H1 (cell line): ENCODE results near the gene PATE4.

Experiments
- CREB1 ChIP-seq: IDR thresholded peaks from 2 replicates; pipeline ENCODE4 v1.6.1; 2012; ENCODE audit warnings: inconsistent platforms
- EP300 ChIP-seq, 2 experiments: IDR thresholded peaks; 1 replicate in 1 of 2; 2 replicates in 1 of 2; pipeline ENCODE4 v1.6.1; 2011 to 2012; ENCODE audit warnings: low read depth in 2 of 2, low read length in 2 of 2, mild to moderate bottlenecking in 2 of 2, borderline replicate concordance in 1 of 2, inconsistent platforms in 1 of 2, moderate library complexity in 1 of 2
- EZH2 ChIP-seq: fragments of 200-600 bp; sonication (generic); IDR thresholded peaks from 2 replicates; pipeline ENCODE4 v1.7.1; 2012; ENCODE audit warnings: low read depth, mild to moderate bottlenecking, moderate library complexity, low read length, inconsistent platforms; ENCODE audit not compliant: severe bottlenecking
- KDM5A ChIP-seq: fragments of 200-600 bp; IDR thresholded peaks from 2 replicates; pipeline ENCODE4 v1.7.1; 2012; ENCODE audit warnings: mild to moderate bottlenecking, low read length, inconsistent platforms, mixed read lengths
- POLR2AphosphoS5 ChIP-seq: IDR thresholded peaks from 2 replicates; pipeline ENCODE4 v1.6.1; 2011; ENCODE audit warnings: low read depth, low read length
- RAD21 ChIP-seq, 2 experiments: IDR thresholded peaks in 1 of 2; conservative IDR thresholded peaks in 1 of 2; 2 replicates each; pipeline ENCODE4 v1.6.1; 2011; ENCODE audit warnings: low read depth in 2 of 2, low read length in 2 of 2, improper control_type of control experiment in 1 of 2, inconsistent platforms in 1 of 2, mild to moderate bottlenecking in 1 of 2, moderate library complexity in 1 of 2
- SIN3A ChIP-seq, 2 experiments: IDR thresholded peaks in 1 of 2; conservative IDR thresholded peaks in 1 of 2; 2 replicates each; pipeline ENCODE4 v1.6.1; 2011 to 2012; ENCODE audit warnings: low read length in 2 of 2, improper control_type of control experiment in 1 of 2, low read depth in 1 of 2, mild to moderate bottlenecking in 1 of 2
- SIX5 ChIP-seq: IDR thresholded peaks from 2 replicates; pipeline ENCODE4 v1.6.1; 2011; ENCODE audit warnings: mild to moderate bottlenecking, low read depth, low read length
- TAF7 ChIP-seq: optimal IDR thresholded peaks from 2 replicates; pipeline ENCODE3; 2011; ENCODE audit warnings: low read depth, mild to moderate bottlenecking, inconsistent platforms, low read length, moderate library complexity, borderline replicate concordance
- TF ChIP-seq, protein P1 (sequence below), 3 experiments: IDR thresholded peaks; 1 replicate in 2 of 3; 2 replicates in 1 of 3; pipeline versions ENCODE4 v1.5.1 to v1.6.1; 2011; ENCODE audit warnings: low read length in 3 of 3, mild to moderate bottlenecking in 3 of 3, inconsistent platforms in 2 of 3, low read depth in 1 of 3, moderate library complexity in 1 of 3; ENCODE audit not compliant: insufficient read depth in 1 of 3; ENCODE audit errors: control extremely low read depth in 1 of 3

DNA sequence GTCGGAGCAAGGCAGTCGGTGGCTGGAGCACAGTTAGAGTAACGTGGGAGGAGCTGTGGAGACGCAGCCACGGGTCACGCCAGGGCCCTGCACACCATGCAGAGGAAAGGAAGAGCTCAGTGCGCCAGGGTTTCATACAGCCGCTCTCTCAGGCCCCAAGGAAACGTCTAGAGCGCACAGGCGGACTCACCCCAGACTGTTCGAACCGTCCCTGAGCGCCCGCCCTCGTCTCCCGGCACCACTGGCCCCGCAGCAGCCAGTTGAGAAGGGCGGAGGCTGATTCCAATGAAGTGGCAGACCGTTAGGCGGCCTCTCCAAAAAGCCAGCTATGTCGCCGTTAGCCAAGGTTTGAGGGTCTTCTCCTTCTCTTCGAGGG, 53.9 kb downstream of the PATE4 start:
- TF ChIP-seq EP300 (IDR thresholded peaks at IDR 0.05; ENCODE audit: borderline replicate concordance in 1 of 2, low read depth in 2 of 2, low read length in 2 of 2) (no peak), TAF7 (no peak), SIX5 (no peak), EZH2 (no peak), CREB1 (no peak), SIN3A (conservative IDR thresholded peaks at IDR 0.05 in 1 of 2, IDR thresholded peaks at IDR 0.05 in 1 of 2; ENCODE audit: low read depth in 1 of 2, low read length in 2 of 2) (no peak), RAD21 (IDR thresholded peaks at IDR 0.05 in 1 of 2, conservative IDR thresholded peaks at IDR 0.05 in 1 of 2; ENCODE audit: low read depth in 2 of 2, low read length in 2 of 2) (no peak), POLR2AphosphoS5 (no peak), KDM5A (no peak)
- TF ChIP-seq, protein P1, sequence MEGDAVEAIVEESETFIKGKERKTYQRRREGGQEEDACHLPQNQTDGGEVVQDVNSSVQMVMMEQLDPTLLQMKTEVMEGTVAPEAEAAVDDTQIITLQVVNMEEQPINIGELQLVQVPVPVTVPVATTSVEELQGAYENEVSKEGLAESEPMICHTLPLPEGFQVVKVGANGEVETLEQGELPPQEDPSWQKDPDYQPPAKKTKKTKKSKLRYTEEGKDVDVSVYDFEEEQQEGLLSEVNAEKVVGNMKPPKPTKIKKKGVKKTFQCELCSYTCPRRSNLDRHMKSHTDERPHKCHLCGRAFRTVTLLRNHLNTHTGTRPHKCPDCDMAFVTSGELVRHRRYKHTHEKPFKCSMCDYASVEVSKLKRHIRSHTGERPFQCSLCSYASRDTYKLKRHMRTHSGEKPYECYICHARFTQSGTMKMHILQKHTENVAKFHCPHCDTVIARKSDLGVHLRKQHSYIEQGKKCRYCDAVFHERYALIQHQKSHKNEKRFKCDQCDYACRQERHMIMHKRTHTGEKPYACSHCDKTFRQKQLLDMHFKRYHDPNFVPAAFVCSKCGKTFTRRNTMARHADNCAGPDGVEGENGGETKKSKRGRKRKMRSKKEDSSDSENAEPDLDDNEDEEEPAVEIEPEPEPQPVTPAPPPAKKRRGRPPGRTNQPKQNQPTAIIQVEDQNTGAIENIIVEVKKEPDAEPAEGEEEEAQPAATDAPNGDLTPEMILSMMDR (IDR thresholded peaks at IDR 0.05; ENCODE audit: control extremely low read depth in 1 of 3, insufficient read depth in 1 of 3, low read depth in 1 of 3, low read length in 3 of 3) = no peak
